H9 (cell line): ENCODE data around the gene PCBP4. TPM values are rescaled to one million over a fixed set of nuclear protein-coding genes. Genes with fewer than 3 reads are reported as not detected.

Experiments
- DNase-seq: peaks from one replicate; pipeline ENCODE4 v3.0.0-alpha.2; 2017
- H2AFZ ChIP-seq: one replicate; pipeline ENCODE4 v1.6.1; 2013; ENCODE audit warnings: mild to moderate bottlenecking, low read length, control low read depth, moderate library complexity
- H2AK5ac ChIP-seq: 2 replicates; pipeline ENCODE4 v1.6.1; 2013; ENCODE audit warnings: low read length, control low read depth, mixed read lengths; ENCODE audit not compliant: insufficient read length
- H2BK120ac ChIP-seq: one replicate; pipeline ENCODE4 v1.6.1; 2013; ENCODE audit warnings: low read depth, mild to moderate bottlenecking, low read length, control low read depth, inconsistent platforms; ENCODE audit not compliant: poor library complexity, severe bottlenecking
- H2BK12ac ChIP-seq: 2 replicates; pipeline ENCODE4 v1.6.1; 2013; ENCODE audit warnings: low read length, control low read depth, mixed read lengths, low read depth; ENCODE audit not compliant: insufficient read length
- H2BK15ac ChIP-seq: 2 replicates; pipeline ENCODE4 v1.6.1; 2013; ENCODE audit warnings: low read depth, low read length, control low read depth
- H2BK20ac ChIP-seq: one replicate; pipeline ENCODE4 v1.6.1; 2013; ENCODE audit warnings: low read depth, mild to moderate bottlenecking, low read length, control low read depth, inconsistent platforms; ENCODE audit not compliant: poor library complexity, severe bottlenecking
- H2BK5ac ChIP-seq: 2 replicates; pipeline ENCODE4 v1.6.1; 2013; ENCODE audit warnings: low read length, control low read depth, mixed read lengths; ENCODE audit not compliant: insufficient read length
- H3K14ac ChIP-seq: 2 replicates; pipeline ENCODE4 v1.6.1; 2013; ENCODE audit warnings: low read length, control low read depth; ENCODE audit not compliant: insufficient read depth
- H3K18ac ChIP-seq: 2 replicates; pipeline ENCODE4 v1.6.1; 2013; ENCODE audit warnings: low read depth, mild to moderate bottlenecking, mixed read lengths, low read length, control low read depth; ENCODE audit not compliant: insufficient read length
- H3K23ac ChIP-seq: 2 replicates; pipeline ENCODE4 v1.6.1; 2013; ENCODE audit warnings: low read length, control low read depth, mixed read lengths, low read depth; ENCODE audit not compliant: insufficient read length
- H3K23me2 ChIP-seq: 2 replicates; pipeline ENCODE4 v1.6.1; 2013; ENCODE audit warnings: low read depth, mild to moderate bottlenecking, mixed read lengths, low read length, control low read depth; ENCODE audit not compliant: insufficient read length, poor library complexity, severe bottlenecking
- H3K27ac ChIP-seq: 2 replicates; pipeline ENCODE4 v1.5.1; 2013; ENCODE audit warnings: low read length, control low read depth, mixed read lengths, low read depth; ENCODE audit not compliant: insufficient read length
- H3K27me3 ChIP-seq: 2 replicates; pipeline ENCODE4 v1.6.1; 2013; ENCODE audit warnings: low read length, control low read depth, inconsistent platforms; ENCODE audit not compliant: insufficient read depth
- H3K4ac ChIP-seq: 2 replicates; pipeline ENCODE4 v1.6.1; 2013; ENCODE audit warnings: low read depth, mild to moderate bottlenecking, control low read depth, inconsistent platforms, low read length, moderate library complexity
- H3K4me1 ChIP-seq: 2 replicates; pipeline ENCODE4 v1.6.1; 2013; ENCODE audit warnings: low read length, control low read depth, inconsistent platforms; ENCODE audit not compliant: insufficient read depth
- H3K4me2 ChIP-seq: 2 replicates; pipeline ENCODE4 v1.6.1; 2013; ENCODE audit warnings: low read length, control low read depth, mixed read lengths; ENCODE audit not compliant: insufficient read length, insufficient read depth
- H3K56ac ChIP-seq: 2 replicates; pipeline ENCODE4 v1.6.1; 2013; ENCODE audit warnings: low read depth, mild to moderate bottlenecking, mixed read lengths, low read length, control low read depth; ENCODE audit not compliant: insufficient read length
- H3K79me1 ChIP-seq: 2 replicates; pipeline ENCODE4 v1.6.1; 2013; ENCODE audit warnings: low read depth, mild to moderate bottlenecking, moderate library complexity, low read length, control low read depth, inconsistent platforms; ENCODE audit not compliant: insufficient read depth, poor library complexity, severe bottlenecking
- H3K79me2 ChIP-seq: 2 replicates; pipeline ENCODE4 v1.6.1; 2013; ENCODE audit warnings: low read length, control low read depth, inconsistent platforms; ENCODE audit not compliant: insufficient read depth
- H3K9ac ChIP-seq: 2 replicates; pipeline ENCODE4 v1.6.1; 2013; ENCODE audit warnings: low read length, control low read depth, mixed read lengths; ENCODE audit not compliant: insufficient read length; ENCODE audit errors: extremely low read depth
- H3K9me3 ChIP-seq: one replicate; pipeline ENCODE4 v1.6.1; 2013; ENCODE audit warnings: low read depth, low read length, inconsistent platforms; ENCODE audit not compliant: control insufficient read depth
- H3T11ph ChIP-seq: one replicate; pipeline ENCODE4 v1.6.1; 2013; ENCODE audit warnings: mild to moderate bottlenecking, low read length, control low read depth, inconsistent platforms
- H4K20me1 ChIP-seq: one replicate; pipeline ENCODE4 v1.6.1; 2013; ENCODE audit not compliant: control insufficient read depth, insufficient read length, insufficient read depth
- H4K5ac ChIP-seq: 2 replicates; pipeline ENCODE4 v1.6.1; 2013; ENCODE audit warnings: low read depth, mild to moderate bottlenecking, mixed read lengths, low read length, control low read depth; ENCODE audit not compliant: insufficient read length
- H4K8ac ChIP-seq: replicated peaks from 2 replicates; pipeline ENCODE4 v1.6.1; 2013; ENCODE audit warnings: low read length, control low read depth, mixed read lengths, low read depth; ENCODE audit not compliant: insufficient read length
- H4K91ac ChIP-seq: 2 replicates; pipeline ENCODE4 v1.6.1; 2013; ENCODE audit warnings: low read depth, mild to moderate bottlenecking, moderate library complexity, mixed read lengths, low read length, control low read depth; ENCODE audit not compliant: insufficient read length
- H3K27ac Mint-ChIP-seq, 3 experiments: 2 replicates in 2 of 3; 3 replicates in 1 of 3; pipeline ENCODE4 v1.8.0; 2020 to 2021; ENCODE audit warnings: mixed read lengths in 3 of 3, mild to moderate bottlenecking in 1 of 3, moderate library complexity in 1 of 3
- H3K27me3 Mint-ChIP-seq: 2 replicates; pipeline ENCODE4 v1.8.0; 2021; ENCODE audit warnings: low read depth, mild to moderate bottlenecking, moderate library complexity, mixed read lengths
- H3K36me3 Mint-ChIP-seq, 3 experiments: 2 replicates in 2 of 3; 3 replicates in 1 of 3; pipeline ENCODE4 v1.8.0; 2020 to 2021; ENCODE audit warnings: low read depth in 3 of 3, mixed read lengths in 3 of 3; ENCODE audit not compliant: insufficient read depth in 1 of 3
- H3K4me1 Mint-ChIP-seq, 2 experiments: 2 replicates each; pipeline ENCODE4 v1.8.0; 2020; ENCODE audit warnings: mixed read lengths in 2 of 2
- H3K4me3 Mint-ChIP-seq, 2 experiments: 2 replicates in 1 of 2; 3 replicates in 1 of 2; pipeline ENCODE4 v1.8.0; 2020 to 2021; ENCODE audit warnings: mild to moderate bottlenecking in 2 of 2, mixed read lengths in 2 of 2, moderate library complexity in 1 of 2
- H3K9me3 Mint-ChIP-seq, 2 experiments: 2 replicates in 1 of 2; 3 replicates in 1 of 2; pipeline ENCODE4 v1.8.0; 2020; ENCODE audit warnings: mild to moderate bottlenecking in 2 of 2, mixed read lengths in 2 of 2, moderate library complexity in 1 of 2
- WGBS: extraction: QIAGEN DNeasy Blood & Tissue Kit; methylation state at CpG from one replicate; pipeline ENCODE4 v1.1.7; 2013; ENCODE audit warnings: missing lambda C conversion rate, low lambda C conversion rate, mixed read lengths; ENCODE audit not compliant: insufficient read length; ENCODE audit errors: extremely low coverage; 5-methylcytosine and 5-hydroxymethylcytosine counted together
- total RNA-seq: library from RNA; stranded (reverse); gene quantifications from 2 replicates; pipeline ENCODE4 v1.2.1, GENCODE V29; 2021
- TF ChIP-seq, protein P1 (sequence below): fragments of 200-600 bp; sonication (generic); conservative IDR thresholded peaks from 3 replicates; pipeline ENCODE4 v1.8.0; 2021; ENCODE audit warnings: antibody characterized with exemption, mild to moderate bottlenecking

Gene PCBP4
- total RNA-seq, 1 experiment from 2014 or later: 24.6 TPM

DNA sequence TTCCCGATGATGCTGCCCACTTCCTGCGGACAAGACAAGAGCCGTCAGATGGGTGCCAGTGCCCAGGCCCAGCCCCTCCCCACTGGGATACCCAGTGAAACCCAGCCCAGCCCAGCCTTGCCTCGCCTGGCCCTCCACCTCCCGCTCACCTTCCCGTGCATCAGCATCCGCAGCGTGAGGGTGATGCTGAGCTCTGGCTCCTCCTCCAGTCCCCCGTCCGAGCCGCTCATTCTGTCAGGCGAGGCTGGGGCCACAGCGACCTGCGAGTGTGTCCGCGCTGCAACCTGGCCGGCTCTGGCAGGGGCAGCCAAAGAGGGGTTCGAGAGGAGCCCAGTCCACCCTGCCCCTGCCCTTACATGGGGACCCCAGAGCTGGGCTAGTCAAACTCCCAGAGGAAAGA is 6.2 kb downstream of the PCBP4 start:
- H3K27me3 Mint-ChIP-seq: peaks cover 65% of the 10 kb centered on the region
- TF ChIP-seq, protein P1, sequence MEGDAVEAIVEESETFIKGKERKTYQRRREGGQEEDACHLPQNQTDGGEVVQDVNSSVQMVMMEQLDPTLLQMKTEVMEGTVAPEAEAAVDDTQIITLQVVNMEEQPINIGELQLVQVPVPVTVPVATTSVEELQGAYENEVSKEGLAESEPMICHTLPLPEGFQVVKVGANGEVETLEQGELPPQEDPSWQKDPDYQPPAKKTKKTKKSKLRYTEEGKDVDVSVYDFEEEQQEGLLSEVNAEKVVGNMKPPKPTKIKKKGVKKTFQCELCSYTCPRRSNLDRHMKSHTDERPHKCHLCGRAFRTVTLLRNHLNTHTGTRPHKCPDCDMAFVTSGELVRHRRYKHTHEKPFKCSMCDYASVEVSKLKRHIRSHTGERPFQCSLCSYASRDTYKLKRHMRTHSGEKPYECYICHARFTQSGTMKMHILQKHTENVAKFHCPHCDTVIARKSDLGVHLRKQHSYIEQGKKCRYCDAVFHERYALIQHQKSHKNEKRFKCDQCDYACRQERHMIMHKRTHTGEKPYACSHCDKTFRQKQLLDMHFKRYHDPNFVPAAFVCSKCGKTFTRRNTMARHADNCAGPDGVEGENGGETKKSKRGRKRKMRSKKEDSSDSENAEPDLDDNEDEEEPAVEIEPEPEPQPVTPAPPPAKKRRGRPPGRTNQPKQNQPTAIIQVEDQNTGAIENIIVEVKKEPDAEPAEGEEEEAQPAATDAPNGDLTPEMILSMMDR: no peak

More for the DNA sequence above, 6.2 kb downstream of the PCBP4 start:
- H3K14ac ChIP-seq: no peak overlapping the region; the same call in 1 of the 2 replicates
- H3K56ac ChIP-seq: no peak overlapping the region
- WGBS: no CpG with 5 or more reads among the region's 18 CpGs
- H2AFZ ChIP-seq: no peak overlapping the region
- H3K4me2 ChIP-seq: no peak overlapping the region
- no peak overlapping the region for H4K8ac ChIP-seq
- H3T11ph ChIP-seq: no peak overlapping the region
- H3K79me1 ChIP-seq: no peaks in the 10 kb centered on the region
- no peak overlapping the region for H3K27ac Mint-ChIP-seq
- H2BK5ac ChIP-seq: no peak overlapping the region
- H3K4me3 Mint-ChIP-seq: no peak overlapping the region
- no peak overlapping the region for H3K4ac ChIP-seq
- H3K79me2 ChIP-seq: no peaks in the 10 kb centered on the region
- H3K4me1 ChIP-seq: no peaks in the 10 kb centered on the region; the same call in 1 of the 2 replicates
- no peaks in the 10 kb centered on the region for H3K9me3 ChIP-seq
- H2BK20ac ChIP-seq: no peak overlapping the region
- DNase-seq: no peak
- H3K23me2 ChIP-seq: no peaks in the 10 kb centered on the region
- H2BK120ac ChIP-seq: no peak overlapping the region
- no peak overlapping the region for H4K91ac ChIP-seq
- H3K4me1 Mint-ChIP-seq: peaks cover 35 to 54% of the 10 kb centered on the region in 2 experiments
- no peak overlapping the region for H3K27ac ChIP-seq
- no peak overlapping the region for H2BK15ac ChIP-seq
- H2BK12ac ChIP-seq: no peak overlapping the region
- H3K23ac ChIP-seq: no peak overlapping the region
- H3K9ac ChIP-seq: no peak overlapping the region
- no peaks in the 10 kb centered on the region for H3K27me3 ChIP-seq
- no peaks in the 10 kb centered on the region for H4K20me1 ChIP-seq
- H3K18ac ChIP-seq: no peak overlapping the region
- no peaks in the 10 kb centered on the region for H3K9me3 Mint-ChIP-seq
- no peak overlapping the region for H2AK5ac ChIP-seq
- peaks cover 0 to 5% (median 0%) of the 10 kb centered on the region in 3 experiments; a peak in 2 of 7 replicates for H3K36me3 Mint-ChIP-seq
- H4K5ac ChIP-seq: no peak overlapping the region
